ENCODE results near the gene SH3TC2.

The SH3TC2 gene

DNA sequence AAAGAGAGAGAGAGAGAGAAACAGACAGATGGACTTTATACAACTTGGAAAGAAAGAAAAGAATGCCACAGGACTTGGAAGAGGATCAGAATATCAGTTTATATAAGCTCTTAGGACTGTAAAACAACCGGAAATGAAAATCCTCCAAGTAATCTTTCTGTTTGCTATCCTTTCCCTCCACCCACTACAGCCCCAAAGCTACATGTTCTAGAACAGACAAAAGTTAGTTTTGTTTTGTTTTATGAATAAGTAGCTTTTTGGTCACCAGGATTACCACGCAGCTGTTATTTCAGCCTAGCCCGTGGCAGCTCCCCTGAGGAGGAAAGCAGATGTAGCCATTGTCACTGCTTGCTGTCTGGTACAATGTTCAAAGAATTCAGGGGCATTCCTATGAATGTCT lies 66.6 kb downstream of the SH3TC2 start:
- DNase-seq: no peak

DNA sequence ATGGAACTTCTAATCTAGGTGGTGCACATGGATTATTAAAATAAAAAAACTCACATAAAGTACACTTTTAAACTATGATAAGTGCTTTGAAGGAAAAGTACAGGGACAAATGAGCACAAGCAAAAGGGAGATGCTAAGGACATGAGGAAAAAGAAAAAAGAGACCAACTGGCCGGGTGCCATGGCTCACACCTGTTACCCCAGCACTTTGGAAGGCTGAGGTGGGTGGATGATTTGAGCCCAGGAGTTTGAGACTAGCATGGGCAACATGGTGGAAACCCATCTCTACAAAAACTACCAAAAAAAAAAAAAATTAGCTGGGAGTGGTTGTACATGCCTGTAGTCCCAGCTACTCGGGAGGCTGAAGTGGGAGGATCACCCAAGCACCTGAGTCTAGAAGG lies 67.1 kb downstream of the SH3TC2 start:
- DNase-seq: no peak

DNA sequence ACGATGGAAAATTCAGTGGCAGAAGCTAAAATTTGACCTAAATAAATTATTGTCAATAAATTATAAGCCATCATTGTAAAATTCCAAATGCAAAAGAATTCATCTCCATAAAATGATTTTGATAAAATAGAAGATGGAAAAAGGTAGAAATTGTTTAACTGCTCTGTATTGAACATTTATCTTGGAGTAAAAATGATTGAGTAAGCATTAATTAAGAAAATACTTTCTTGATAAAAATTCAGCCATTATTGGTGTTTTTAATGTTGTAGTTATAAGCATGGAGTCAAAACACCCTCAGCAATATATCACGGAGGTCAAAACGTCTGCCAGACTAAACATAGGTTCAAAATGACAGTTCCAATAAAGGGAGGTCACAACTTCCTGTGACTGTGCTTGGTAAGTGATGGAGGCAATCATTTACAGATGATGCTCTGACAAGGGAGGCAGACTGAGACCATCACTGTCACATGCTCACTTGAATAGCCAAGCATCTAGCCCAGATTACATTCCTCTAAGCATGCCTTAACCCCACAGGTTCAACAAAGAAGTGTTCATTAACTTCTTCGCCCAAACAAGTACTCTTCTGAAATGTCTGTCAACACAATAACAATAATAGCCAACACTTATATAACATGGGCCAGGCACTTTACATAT lies 69.5 kb downstream of the SH3TC2 start:
- no peak for DNase-seq

DNA sequence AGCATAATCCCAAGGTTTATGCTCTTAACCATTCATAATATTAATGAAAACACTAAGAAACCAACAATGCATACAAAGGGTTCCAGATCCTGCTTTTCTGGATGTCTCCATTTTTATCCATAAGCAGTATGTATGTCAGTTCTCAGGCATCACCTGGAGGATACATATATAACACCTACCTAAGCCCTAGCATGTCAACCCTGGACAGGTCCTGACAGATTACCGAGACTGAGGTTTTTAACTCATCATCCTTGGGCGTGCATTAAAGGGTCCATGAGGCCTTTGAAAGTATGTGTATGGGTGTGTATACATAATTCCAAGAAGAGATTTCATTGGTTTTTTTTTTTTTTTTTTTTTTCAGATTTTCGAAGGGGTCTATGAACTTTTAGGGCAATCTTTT lies 70.6 kb downstream of the SH3TC2 start:
- DNase-seq: no peak

DNA sequence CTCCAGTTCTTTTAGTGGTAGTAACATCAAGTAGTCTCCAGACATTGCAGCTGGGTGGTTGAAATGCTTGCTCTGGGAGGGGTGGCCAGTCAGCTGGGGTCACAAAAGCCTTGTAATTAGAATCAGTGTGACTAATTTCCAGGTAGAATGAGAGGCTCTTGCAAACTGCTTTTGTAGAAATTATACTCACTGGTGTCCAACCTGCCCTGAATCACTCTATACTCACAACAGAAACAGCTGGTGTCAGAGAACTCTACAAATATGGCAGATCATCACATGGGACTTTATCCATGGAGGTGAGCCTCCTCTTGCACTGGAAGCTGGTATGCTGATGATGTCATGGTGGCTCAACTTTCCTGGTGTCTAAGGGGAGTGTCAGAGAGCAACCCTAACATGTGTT lies 71.3 kb downstream of the SH3TC2 start:
- DNase-seq: no peak

DNA sequence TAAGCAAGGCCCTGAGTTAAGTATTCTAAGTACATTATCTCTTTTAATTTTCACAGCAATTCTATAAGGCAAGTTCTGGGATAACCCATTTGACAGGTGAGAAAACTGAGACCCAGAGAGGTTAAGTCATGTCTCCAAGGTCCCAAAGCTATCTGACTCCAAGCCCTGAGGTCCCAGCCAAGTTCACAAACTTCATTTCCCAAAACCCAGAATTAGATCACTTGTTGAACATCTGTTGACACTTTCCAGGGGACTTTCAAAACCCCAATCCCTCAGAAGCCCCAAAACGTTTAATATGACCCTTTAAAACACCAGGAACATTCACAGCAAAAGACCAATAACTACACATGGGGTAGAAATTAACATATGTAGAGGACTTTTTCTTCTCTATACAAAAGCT lies 72.0 kb downstream of the SH3TC2 start:
- no peak for DNase-seq

DNA sequence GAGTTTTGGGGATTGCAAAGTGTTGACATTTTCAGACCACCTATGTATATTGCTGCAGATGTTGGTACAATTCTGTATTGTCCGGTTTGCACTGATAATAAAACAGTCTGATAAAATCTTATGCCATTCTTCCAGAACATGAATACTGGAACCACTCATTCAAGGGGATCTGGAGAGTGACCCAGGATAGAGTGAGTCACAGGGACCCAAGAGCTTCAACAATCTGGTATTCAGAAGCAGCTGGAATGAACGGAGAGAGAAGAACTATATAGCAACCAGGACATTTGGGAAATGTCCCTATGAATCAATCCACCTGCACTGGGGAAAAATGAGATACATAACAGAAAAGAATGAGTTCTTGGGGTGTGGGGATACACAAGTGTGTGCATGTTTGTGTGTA lies 73.3 kb downstream of the SH3TC2 start:
- DNase-seq: no peak

DNA sequence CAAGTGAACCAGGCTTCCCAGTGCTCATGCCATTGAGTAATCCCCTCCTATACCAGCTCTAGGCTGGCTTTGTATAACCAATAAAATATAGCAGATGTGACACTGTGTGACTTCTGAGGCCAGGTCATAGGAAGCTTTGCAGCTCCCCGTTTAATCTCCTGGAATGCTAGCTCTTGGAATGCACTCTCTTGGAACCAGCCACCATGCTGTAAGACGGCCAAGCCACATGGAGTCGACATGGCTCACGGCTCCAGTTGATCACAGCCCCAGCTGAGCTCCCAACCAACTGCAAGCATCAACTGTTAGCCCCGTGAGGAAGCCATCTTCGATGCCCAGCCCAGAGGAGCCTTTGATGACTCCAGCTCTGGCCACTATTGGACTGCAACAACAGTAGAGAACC lies 74.5 kb downstream of the SH3TC2 start:
- DNase-seq: no peak

DNA sequence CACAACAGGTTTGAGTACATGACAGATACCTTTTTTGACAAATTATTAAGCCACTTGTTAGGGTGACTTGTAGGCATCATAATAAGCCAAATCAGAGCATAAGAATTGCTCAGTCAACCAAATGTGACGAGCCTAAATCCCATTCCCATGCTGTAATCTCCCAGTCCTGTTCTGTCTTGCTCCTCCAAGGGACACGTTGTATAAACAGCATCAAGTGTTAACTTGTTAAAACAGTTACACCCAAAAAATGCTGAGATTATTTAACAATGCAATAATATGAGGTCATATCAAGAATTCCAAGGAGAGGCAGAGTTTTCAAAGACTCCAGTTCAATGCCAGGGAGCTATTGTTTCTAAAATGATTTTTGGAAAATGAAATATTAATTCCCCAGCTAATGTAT lies 76.2 kb downstream of the SH3TC2 start:
- no peak for DNase-seq

DNA sequence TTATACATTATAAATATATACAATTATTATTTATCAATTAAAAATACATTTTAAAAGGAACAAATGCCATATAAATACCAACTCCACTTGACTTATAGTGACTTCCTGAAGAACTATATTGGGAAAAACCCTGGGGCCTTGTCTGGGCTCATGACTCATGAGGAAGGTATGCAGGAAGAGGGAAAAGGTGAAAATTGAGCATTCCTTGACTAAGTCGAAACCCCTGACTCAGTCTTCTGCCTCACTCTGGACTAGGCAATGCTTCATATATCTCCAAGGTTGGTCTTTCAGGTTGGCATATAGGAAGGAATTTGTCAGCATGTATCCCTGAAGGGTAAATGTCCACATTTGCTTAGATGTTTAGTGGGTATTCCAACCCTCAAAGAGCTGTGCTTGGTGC lies 78.5 kb downstream of the SH3TC2 start:
- DNase-seq: no peak

DNA sequence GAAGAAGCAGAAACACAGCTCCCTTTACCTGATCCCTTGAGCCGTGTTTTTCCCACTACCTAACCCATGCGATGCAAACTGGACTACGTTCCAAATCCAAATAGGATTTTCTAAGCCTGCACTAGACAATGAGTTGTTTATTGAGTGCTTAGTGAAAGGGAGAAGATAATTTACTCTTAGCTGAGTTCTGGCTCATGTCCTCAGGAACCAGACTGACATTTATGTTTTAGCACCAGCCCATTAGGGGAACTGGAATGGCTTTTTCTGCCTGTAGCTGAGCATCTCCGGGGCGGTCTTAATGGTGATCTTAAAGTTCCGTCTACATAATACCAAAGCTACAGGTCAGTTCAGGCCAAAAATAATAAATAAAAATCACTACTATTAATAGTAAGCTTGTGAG lies 81.5 kb downstream of the SH3TC2 start:
- DNase-seq: no peak

DNA sequence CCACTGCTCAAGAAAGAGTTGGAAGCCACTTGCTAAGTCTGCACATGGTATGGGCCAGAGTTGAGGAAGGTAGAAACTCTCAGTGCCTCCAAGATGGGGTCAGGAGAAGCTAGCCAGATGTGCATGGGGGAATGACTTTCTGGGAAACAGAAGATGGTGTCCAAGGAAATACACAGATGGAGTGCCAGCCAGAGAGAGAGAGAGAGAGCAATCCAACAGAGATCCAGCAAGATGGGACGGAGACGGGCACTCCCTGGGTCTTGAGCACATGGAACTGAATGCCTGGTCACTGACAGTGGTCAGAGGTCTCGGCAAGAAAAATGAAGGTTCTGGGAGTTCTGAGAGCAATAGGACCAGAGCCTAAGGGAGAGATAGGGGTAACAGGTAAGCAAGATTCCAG lies 82.1 kb downstream of the SH3TC2 start:
- DNase-seq: no peak

DNA sequence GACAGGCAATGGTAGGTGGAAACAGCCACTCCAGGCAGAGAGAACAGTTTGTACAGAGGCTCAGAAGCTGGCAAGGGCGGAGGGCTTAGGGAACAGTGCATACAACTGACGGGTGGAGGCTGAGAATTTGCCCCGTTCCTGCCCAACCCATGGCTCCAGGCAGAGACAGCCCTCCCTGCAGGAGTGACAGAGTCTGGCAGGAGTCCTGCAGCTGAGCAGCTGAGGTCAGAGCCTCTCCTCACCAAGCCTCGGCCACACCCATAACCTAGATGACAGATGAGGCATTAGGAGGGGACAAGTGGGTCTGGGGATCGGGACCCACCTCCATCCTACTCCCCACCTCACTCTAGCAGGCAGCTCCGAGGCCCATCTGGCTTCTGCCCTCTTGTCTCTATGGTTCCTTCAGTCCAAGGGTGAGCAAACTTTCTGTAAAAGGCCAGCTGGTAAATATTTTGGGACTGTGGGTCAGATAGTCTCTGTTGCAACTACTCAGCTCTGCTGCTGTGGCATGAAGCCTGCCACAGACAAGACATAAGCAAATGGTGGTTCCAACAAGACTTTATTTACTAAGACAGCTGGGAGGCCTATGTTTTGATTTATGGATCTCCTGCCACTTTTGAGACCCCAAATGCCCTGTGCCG lies 83.7 kb downstream of the SH3TC2 start:
- no peak for DNase-seq

DNA sequence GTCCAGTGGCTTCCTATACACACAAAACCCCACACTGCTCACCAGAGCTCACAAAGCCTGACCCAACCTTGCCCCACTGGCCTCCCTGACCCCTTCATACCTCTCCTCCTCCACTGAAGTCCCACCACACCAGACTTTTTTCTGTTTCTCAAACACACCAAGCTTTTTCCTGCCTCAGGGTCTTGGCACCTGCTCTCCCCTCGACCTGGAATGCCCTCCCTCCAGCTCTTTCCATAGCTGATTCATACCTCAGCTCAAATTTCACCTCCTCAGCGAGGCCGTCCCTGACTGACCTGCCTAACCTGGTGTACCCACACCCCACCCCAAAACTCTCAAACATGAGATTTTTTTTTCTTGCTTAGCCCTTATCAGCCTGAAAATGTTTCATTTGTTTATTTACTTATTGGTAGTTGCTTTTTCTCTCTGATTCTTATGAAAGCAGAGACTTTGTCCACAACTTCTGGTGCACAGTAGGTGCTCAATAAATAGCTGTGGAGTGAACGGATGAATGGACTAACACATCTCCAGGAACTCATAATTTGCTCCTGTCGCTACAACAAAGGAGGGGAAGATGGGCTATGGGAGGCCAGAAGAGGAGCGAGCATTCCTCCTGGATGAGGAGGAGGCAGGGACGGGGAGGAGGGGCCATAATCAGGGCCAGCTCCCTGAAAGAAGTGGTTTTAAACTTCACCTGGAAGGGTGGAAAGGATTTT lies 84.3 kb downstream of the SH3TC2 start:
- DNase-seq: no peak

DNA sequence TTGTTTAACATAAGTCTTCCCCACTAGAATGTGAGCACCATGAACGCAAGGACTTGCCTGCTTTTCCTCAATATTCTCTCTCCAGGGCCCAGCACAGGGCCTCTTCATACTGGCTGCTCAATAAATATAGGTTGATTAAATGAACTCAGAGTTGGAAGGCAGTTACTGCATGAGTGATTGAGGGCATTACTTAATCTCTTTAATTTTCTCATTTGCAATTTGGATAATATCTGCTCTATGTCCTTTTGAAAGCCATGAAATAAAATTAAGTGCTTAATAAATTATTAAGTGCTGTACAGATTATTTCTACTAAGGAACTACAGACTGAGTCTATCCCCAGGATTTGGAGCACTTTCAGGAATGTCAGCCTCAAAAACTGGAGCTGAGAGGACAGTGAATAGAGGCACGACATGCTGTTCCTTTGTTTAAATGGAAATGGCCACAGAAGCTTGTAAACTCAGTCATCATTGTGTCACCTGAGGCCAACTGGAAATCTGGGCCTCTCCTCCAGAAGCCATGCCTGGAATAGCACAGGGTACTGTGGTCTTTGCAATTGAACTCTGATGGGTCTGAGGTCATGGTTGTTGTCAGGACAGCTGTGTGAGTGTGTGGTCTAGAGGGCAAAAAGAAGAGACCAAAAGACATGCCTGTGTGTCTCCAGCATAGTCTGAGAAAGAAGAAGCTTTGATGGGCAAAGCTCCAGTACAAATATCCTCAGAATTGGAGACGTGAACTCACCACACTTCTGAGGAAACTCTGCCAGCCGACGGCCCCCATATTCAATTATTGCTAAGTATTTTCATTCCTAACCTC lies 86.1 kb downstream of the SH3TC2 start:
- no peak for DNase-seq

DNA sequence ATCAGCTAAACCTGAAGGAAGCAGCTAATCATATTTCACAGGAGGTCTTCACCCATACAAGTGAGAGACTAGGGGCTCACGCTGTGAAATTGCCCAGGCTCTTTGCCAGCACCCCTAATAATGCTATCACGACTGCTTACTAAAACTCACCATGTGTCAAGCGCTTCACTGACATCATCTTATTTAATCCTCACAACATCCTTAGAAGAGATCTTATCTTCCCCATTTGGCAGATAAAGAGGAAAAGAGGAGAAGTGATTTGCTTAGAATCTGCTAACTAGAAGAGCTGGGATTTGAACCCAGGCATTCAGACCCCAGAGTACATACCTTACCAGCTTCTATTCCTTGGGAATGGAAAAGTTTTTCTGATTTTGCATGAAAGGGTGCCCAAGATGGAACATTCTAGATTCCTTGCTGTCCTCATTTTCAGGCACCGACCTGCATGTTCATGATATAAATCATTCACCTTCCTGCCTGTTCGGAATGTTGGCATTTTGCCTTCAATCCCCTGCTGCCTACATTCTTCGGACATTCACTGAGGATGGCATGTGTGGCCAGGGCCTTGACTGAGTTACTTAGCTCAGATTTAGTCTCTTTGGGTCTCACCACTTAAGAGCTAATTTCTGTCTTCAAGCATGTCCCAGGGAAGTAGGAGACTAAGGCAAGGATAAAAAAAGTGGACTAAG lies 88.1 kb downstream of the SH3TC2 start:
- DNase-seq: no peak

DNA sequence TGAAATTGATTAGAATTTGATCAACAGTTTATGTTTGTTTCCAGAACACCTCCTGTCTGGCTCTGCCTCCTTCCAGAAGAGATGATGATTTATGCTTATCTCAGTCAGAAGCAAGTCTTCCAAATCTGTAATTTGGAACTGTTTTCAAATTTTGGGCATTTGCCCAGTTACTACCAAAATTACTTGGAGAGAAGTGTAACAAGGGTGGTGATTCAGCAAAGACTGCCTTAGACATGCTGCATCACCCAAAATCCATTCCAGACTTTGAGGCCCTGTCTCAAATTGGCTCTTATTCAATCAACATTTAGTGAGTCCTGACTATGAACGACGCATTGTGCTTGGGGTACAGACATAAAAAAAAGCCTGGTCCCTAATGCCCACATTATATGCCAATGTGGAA lies 89.4 kb downstream of the SH3TC2 start:
- no peak for DNase-seq

DNA sequence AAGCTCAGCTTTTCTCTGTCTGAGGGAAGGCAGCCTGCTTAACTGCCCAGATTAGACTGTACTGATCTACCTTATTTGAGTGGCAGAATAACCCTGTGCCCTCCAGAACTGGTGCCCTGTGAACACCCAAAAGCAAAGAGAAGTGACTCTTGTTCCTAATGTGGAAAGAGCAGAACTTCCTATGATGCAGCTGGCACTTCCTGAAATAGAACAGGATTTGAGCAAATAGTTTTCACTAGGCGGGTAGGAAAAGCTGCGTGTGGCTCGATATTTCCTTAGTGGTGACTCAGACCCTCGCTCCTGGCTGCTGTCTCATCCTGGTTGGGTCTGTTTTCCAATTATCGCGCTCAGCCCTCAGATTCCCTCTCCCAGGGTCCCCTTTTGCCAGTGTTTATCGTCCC lies 89.9 kb downstream of the SH3TC2 start:
- no peak for DNase-seq

DNA sequence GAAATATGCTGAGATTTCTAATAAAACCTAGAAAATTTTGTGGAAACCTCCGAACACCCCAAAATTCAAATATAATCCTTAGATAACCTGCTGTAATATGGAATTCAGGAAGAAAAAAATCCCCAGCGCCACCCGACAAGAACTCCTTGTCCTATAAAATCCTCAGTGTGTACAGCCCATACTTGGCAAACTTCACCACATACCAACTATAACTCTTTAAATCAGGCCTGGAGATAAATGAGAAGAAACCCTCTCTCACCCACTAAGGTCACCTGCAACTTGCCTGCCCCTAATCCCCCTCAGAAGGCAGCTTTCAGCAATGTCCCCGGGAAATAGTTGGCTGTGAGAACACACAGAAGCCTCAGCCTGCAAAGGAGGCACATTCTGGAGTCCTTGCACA lies 90.5 kb downstream of the SH3TC2 start:
- DNase-seq: no peak

DNA sequence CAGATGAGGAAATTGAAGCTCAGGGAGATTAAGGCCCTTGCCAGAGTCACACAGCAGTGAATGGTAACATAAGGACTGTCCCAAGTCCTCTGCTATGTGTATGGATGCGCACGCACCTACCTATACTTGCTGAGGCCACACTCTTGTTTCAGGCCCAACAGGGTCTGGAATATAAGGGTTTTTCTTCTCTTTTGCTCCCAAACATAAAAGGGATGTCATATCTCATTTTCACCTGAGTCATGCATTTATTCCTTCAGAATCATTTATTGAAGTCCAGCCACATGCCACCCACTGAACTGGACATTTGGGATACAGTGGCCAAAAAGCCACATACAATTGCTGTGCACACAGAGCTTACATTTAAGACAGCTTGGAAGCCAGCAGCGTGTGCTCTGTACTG lies 92.0 kb downstream of the SH3TC2 start:
- no peak for DNase-seq

DNA sequence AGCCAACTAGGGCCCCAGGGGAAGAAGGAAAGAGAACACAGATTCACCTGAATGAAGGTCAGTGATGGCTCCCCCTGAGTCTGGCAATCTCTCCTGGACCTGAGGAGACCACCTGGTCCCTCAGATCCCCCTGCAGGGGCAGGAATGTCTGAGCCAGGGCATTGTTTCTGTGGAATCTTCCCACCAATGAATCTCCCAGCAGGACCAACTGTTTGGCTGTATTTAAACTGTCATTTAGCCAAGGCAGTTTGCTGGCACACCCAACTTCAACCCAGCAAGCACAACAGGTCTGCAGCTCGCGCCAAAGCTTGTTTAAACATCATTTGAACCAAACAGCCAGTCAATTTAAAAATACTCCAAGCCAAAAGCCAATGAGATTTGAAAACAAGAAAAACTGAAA lies 92.6 kb downstream of the SH3TC2 start:
- DNase-seq: peak; percentile 92 to 95

DNA sequence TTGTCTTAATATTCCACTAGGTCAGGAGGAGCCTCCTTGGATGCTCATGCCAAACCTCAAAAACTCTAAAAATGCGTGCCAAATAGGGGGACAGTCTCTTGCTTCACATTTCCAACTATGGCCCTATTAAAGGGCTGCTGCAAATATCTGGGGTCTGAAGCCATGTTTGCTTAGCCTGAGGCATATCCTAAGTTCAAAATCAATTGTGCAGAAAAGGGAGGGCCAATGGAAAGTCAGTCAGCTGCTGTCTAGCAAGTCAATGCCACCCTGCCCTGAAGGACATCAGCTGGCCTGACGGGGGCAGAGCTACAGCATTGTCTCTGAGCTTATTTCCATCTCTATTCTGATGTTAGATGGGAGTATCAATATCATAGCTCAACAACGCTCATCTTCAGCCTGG lies 93.6 kb downstream of the SH3TC2 start:
- DNase-seq: no peak

DNA sequence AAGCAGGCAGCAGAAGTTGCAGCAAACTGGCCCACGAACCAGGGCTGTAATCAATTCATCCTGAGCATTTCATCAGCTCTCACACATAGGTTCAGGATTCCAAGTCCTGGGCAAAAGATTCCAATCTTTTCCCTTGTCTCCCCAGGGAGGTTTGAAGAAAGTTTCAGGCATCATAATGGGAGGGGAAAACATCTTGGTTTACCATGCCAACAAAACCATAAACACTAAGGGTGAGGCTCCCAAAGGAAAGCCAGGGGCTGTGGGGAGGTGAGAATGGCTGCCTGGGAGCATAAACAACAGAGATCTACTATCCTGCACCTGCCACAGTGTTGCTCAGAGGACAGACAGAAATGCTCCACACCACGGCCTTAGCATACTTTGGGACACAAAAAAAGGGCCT lies 94.6 kb downstream of the SH3TC2 start:
- no peak for DNase-seq
